ENCODE measurements around the gene SEMA5A.

SEMA5A gene

GRCh38 chr5:9265441-9266287 is 280.2 kb downstream of the SEMA5A start:
- DNase-seq, result no peak
- Mint-ChIP-seq H3K27ac (no peak overlapping the region), H3K4me1 (ENCODE audit: low read depth in 2 of 2) (no peaks in the 10 kb centered on the region), H3K36me3 (ENCODE audit: insufficient read depth) (peaks cover 5% of the 10 kb centered on the region), H3K9me3 (peaks cover 7 to 11% of the 10 kb centered on the region in 2 donors), H3K4me3 (no peak overlapping the region), H3K27me3 (no peaks in the 10 kb centered on the region)
- ATAC-seq (replicated peaks), result no peak

GRCh38 chr5:9264301-9264700 is 281.6 kb downstream of the SEMA5A start:
- H3K4me3 Mint-ChIP-seq, result no peak overlapping the region
- DNase-seq (no peak), ATAC-seq (replicated peaks) (no peak)
- no peaks in the 10 kb centered on the region for H3K4me1 Mint-ChIP-seq (ENCODE audit: low read depth in 2 of 2)
- H3K36me3 Mint-ChIP-seq (ENCODE audit: insufficient read depth), result peaks cover 5% of the 10 kb centered on the region
- no peak overlapping the region for H3K27ac Mint-ChIP-seq
- H3K27me3 Mint-ChIP-seq, result no peaks in the 10 kb centered on the region
- peaks cover 7 to 9% of the 10 kb centered on the region in 2 donors for H3K9me3 Mint-ChIP-seq

GRCh38 chr5:9263656-9264055 is 282.2 kb downstream of the SEMA5A start:
- no peaks in the 10 kb centered on the region for H3K27me3 Mint-ChIP-seq
- peaks cover 7 to 9% of the 10 kb centered on the region in 2 donors for H3K9me3 Mint-ChIP-seq
- no peak for ATAC-seq (replicated peaks)
- H3K36me3 Mint-ChIP-seq (ENCODE audit: insufficient read depth), result peaks cover 5% of the 10 kb centered on the region
- H3K4me3 Mint-ChIP-seq, result no peak overlapping the region
- H3K4me1 Mint-ChIP-seq (ENCODE audit: low read depth in 2 of 2), result no peaks in the 10 kb centered on the region
- H3K27ac Mint-ChIP-seq, result no peak overlapping the region
- DNase-seq, result no peak

GRCh38 chr5:9251379-9251980 is 294.4 kb downstream of the SEMA5A start:
- Mint-ChIP-seq H3K27ac (no peak overlapping the region), H3K27me3 (no peaks in the 10 kb centered on the region), H3K36me3 (ENCODE audit: insufficient read depth) (no peaks in the 10 kb centered on the region), H3K9me3 (peaks cover 15 to 35% of the 10 kb centered on the region in 2 donors), H3K4me1 (ENCODE audit: low read depth in 2 of 2) (no peaks in the 10 kb centered on the region), H3K4me3 (no peak overlapping the region)
- DNase-seq (no peak), ATAC-seq (replicated peaks) (no peak)

- no peak overlapping the region for H3K27ac Mint-ChIP-seq
- ATAC-seq (replicated peaks) (no peak), DNase-seq (no peak)
- H3K4me3 Mint-ChIP-seq, result no peak overlapping the region
- no peaks in the 10 kb centered on the region for H3K27me3 Mint-ChIP-seq
- H3K36me3 Mint-ChIP-seq (ENCODE audit: insufficient read depth), result no peaks in the 10 kb centered on the region
- H3K9me3 Mint-ChIP-seq, result peaks cover 7 to 27% of the 10 kb centered on the region in 2 donors
- no peaks in the 10 kb centered on the region for H3K4me1 Mint-ChIP-seq (ENCODE audit: low read depth in 2 of 2)
Measured at GRCh38 chr5:9249231-9249630, 296.6 kb downstream of the SEMA5A start.

GRCh38 chr5:9245071-9245470 is 300.8 kb downstream of the SEMA5A start:
- H3K9me3 Mint-ChIP-seq, result peaks cover 5 to 22% of the 10 kb centered on the region in 2 donors
- H3K27me3 Mint-ChIP-seq, result no peaks in the 10 kb centered on the region
- DNase-seq, result no peak
- H3K36me3 Mint-ChIP-seq (ENCODE audit: insufficient read depth), result no peaks in the 10 kb centered on the region
- no peak overlapping the region for H3K27ac Mint-ChIP-seq
- ATAC-seq (replicated peaks), result no peak
- no peaks in the 10 kb centered on the region for H3K4me1 Mint-ChIP-seq (ENCODE audit: low read depth in 2 of 2)
- H3K4me3 Mint-ChIP-seq, result no peak overlapping the region

GRCh38 chr5:9244417-9244816 is 301.5 kb downstream of the SEMA5A start:
- Mint-ChIP-seq H3K4me1 (ENCODE audit: low read depth in 2 of 2) (no peaks in the 10 kb centered on the region), H3K4me3 (no peak overlapping the region), H3K27ac (no peak overlapping the region), H3K36me3 (ENCODE audit: insufficient read depth) (no peaks in the 10 kb centered on the region), H3K9me3 (peaks cover 4 to 16% of the 10 kb centered on the region in 2 donors), H3K27me3 (no peaks in the 10 kb centered on the region)
- no peak for ATAC-seq (replicated peaks)
- no peak for DNase-seq

- H3K4me1 Mint-ChIP-seq (ENCODE audit: low read depth in 2 of 2), result no peaks in the 10 kb centered on the region
- no peaks in the 10 kb centered on the region for H3K36me3 Mint-ChIP-seq (ENCODE audit: insufficient read depth)
- H3K27me3 Mint-ChIP-seq, result no peaks in the 10 kb centered on the region
- H3K4me3 Mint-ChIP-seq, result no peak overlapping the region
- H3K9me3 Mint-ChIP-seq, result peaks cover 1 to 7% of the 10 kb centered on the region in 2 donors
- ATAC-seq (replicated peaks) (no peak), DNase-seq (no peak)
- H3K27ac Mint-ChIP-seq, result no peak overlapping the region
Measured at GRCh38 chr5:9241479-9242305, 304.2 kb downstream of the SEMA5A start.

- Mint-ChIP-seq H3K36me3 (ENCODE audit: insufficient read depth) (no peaks in the 10 kb centered on the region), H3K4me1 (ENCODE audit: low read depth in 2 of 2) (no peaks in the 10 kb centered on the region), H3K27ac (no peak overlapping the region), H3K4me3 (no peak overlapping the region), H3K27me3 (no peaks in the 10 kb centered on the region), H3K9me3 (peaks cover 1 to 6% of the 10 kb centered on the region in 2 donors)
- ATAC-seq (replicated peaks), result no peak
- no peak for DNase-seq
Measured at GRCh38 chr5:9240431-9240830, 305.4 kb downstream of the SEMA5A start.

- H3K4me1 Mint-ChIP-seq (ENCODE audit: low read depth in 2 of 2), result no peaks in the 10 kb centered on the region
- H3K36me3 Mint-ChIP-seq (ENCODE audit: insufficient read depth), result no peaks in the 10 kb centered on the region
- DNase-seq (no peak), ATAC-seq (replicated peaks) (no peak)
- no peaks in the 10 kb centered on the region for H3K27me3 Mint-ChIP-seq
- peaks cover 1 to 8% of the 10 kb centered on the region in 2 donors for H3K9me3 Mint-ChIP-seq
- H3K27ac Mint-ChIP-seq, result no peak overlapping the region
- H3K4me3 Mint-ChIP-seq, result no peak overlapping the region
Measured at GRCh38 chr5:9239626-9240025, 306.2 kb downstream of the SEMA5A start.

GRCh38 chr5:9239071-9239470 is 306.8 kb downstream of the SEMA5A start:
- no peak overlapping the region for H3K4me3 Mint-ChIP-seq
- DNase-seq, result no peak
- no peaks in the 10 kb centered on the region for H3K36me3 Mint-ChIP-seq (ENCODE audit: insufficient read depth)
- no peaks in the 10 kb centered on the region for H3K27me3 Mint-ChIP-seq
- no peak overlapping the region for H3K27ac Mint-ChIP-seq
- H3K9me3 Mint-ChIP-seq, result peaks cover 1 to 8% of the 10 kb centered on the region in 2 donors
- no peak for ATAC-seq (replicated peaks)
- H3K4me1 Mint-ChIP-seq (ENCODE audit: low read depth in 2 of 2), result no peaks in the 10 kb centered on the region

- no peaks in the 10 kb centered on the region for H3K36me3 Mint-ChIP-seq (ENCODE audit: insufficient read depth)
- peaks cover 3 to 22% of the 10 kb centered on the region in 2 donors for H3K9me3 Mint-ChIP-seq
- H3K4me3 Mint-ChIP-seq, result no peak overlapping the region
- no peaks in the 10 kb centered on the region for H3K27me3 Mint-ChIP-seq
- H3K27ac Mint-ChIP-seq, result no peak overlapping the region
- ATAC-seq (replicated peaks), result no peak
- H3K4me1 Mint-ChIP-seq (ENCODE audit: low read depth in 2 of 2), result no peaks in the 10 kb centered on the region
- DNase-seq, result no peak
Measured at GRCh38 chr5:9233712-9234111, 312.2 kb downstream of the SEMA5A start.

GRCh38 chr5:9233035-9233434 is 312.8 kb downstream of the SEMA5A start:
- Mint-ChIP-seq H3K27ac (no peak overlapping the region), H3K36me3 (ENCODE audit: insufficient read depth) (no peaks in the 10 kb centered on the region), H3K27me3 (no peaks in the 10 kb centered on the region), H3K4me1 (ENCODE audit: low read depth in 2 of 2) (no peaks in the 10 kb centered on the region), H3K4me3 (no peak overlapping the region), H3K9me3 (peaks cover 6 to 27% of the 10 kb centered on the region in 2 donors)
- ATAC-seq (replicated peaks) (no peak), DNase-seq (no peak)
